PC-3 (cell line): ENCODE measurements around the gene AHDC1. TPM values are rescaled to one million over a fixed set of nuclear protein-coding genes. Genes with fewer than 3 reads are reported as not detected.

ENCODE experiments used
- ATAC-seq: fragments of 200-7000 bp; cut with Tn5 transposase; 2 replicates; pipeline ENCODE4 v1.9.1; 2020; ENCODE audit warnings: mild to moderate bottlenecking, moderate library complexity
- BruUV-seq: library from RNA; stranded (reverse); fragments of 400-500 nt; replicated peaks from 2 replicates; lab custom pipeline; 2021; lab: Mats Ljungman, UMichigan
- CTCF ChIA-PET: fragments of 300-600 bp; sonication (Branson Sonifier 250); formaldehyde crosslinking; loops from one replicate; lab custom pipeline; 2022; ENCODE audit warnings: antibody characterized with exemption; lab: Charles Lee
- POLR2A ChIA-PET: fragments of 300-600 bp; sonication (Branson Sonifier 250); formaldehyde crosslinking; loops from one replicate; lab custom pipeline; 2022; ENCODE audit warnings: antibody characterized with exemption; ENCODE audit not compliant: unreplicated experiment; lab: Charles Lee
- DNase-seq: peaks from one replicate; pipeline ENCODE4 v3.0.0-alpha.2; 2015
- H2AFZ ChIP-seq: fragments of 300-600 bp; sonication (generic); 2 replicates; pipeline ENCODE4 v1.6.0; 2016; ENCODE audit warnings: antibody characterized with exemption, low read length
- H3F3A ChIP-seq: fragments of 300-600 bp; sonication (generic); one replicate; pipeline ENCODE4 v1.6.0; 2017; ENCODE audit warnings: antibody characterized with exemption, low read length, control low read depth, mild to moderate bottlenecking; ENCODE audit not compliant: unreplicated experiment
- H3K27ac ChIP-seq: fragments of 300-600 bp; sonication (generic); 2 replicates; pipeline ENCODE4 v1.5.1; 2016; ENCODE audit warnings: mild to moderate bottlenecking, low read length
- H3K27me3 ChIP-seq: fragments of 300-600 bp; sonication (generic); 2 replicates; pipeline ENCODE4 v1.6.1; 2016; ENCODE audit warnings: low read length, mixed read lengths
- H3K36me3 ChIP-seq: fragments of 300-600 bp; sonication (generic); 2 replicates; pipeline ENCODE4 v1.6.1; 2016; ENCODE audit warnings: low read depth, mixed run types, low read length, mixed read lengths
- H3K4me1 ChIP-seq: fragments of 300-600 bp; sonication (generic); 2 replicates; pipeline ENCODE4 v1.5.1; 2016; ENCODE audit warnings: low read length; ENCODE audit not compliant: insufficient read depth
- H3K4me2 ChIP-seq: fragments of 300-600 bp; sonication (generic); 2 replicates; pipeline ENCODE4 v1.6.0; 2016; ENCODE audit warnings: low read length
- H3K4me3 ChIP-seq: fragments of 300-600 bp; sonication (generic); 2 replicates; pipeline ENCODE4 v1.5.1; 2016; ENCODE audit warnings: mild to moderate bottlenecking, low read length, mixed read lengths
- H3K79me2 ChIP-seq: fragments of 300-600 bp; sonication (generic); 2 replicates; pipeline ENCODE4 v1.6.1; 2017; ENCODE audit warnings: low read length, mixed read lengths
- H3K9ac ChIP-seq: fragments of 300-600 bp; sonication (generic); 2 replicates; pipeline ENCODE4 v1.6.0; 2016; ENCODE audit warnings: mild to moderate bottlenecking, low read length
- H3K9me2 ChIP-seq: fragments of 300-600 bp; sonication (generic); replicated peaks from 2 replicates; pipeline ENCODE4 v1.6.1; 2016; ENCODE audit warnings: mixed run types, low read length, mixed read lengths
- H3K9me3 ChIP-seq: fragments of 300-600 bp; sonication (generic); 2 replicates; pipeline ENCODE4 v1.6.1; 2016; ENCODE audit warnings: low read length, mixed read lengths
- H4K20me1 ChIP-seq: fragments of 300-600 bp; sonication (generic); 2 replicates; pipeline ENCODE4 v1.6.1; 2016; ENCODE audit warnings: low read length, mixed read lengths
- CTCF ChIP-seq: fragments of 300-600 bp; sonication (generic); conservative IDR thresholded peaks from 2 replicates; pipeline ENCODE4 v1.5.1; 2017; ENCODE audit warnings: antibody characterized with exemption, low read depth, mild to moderate bottlenecking, low read length
- EZH2 ChIP-seq: fragments of 300-600 bp; sonication (generic); IDR thresholded peaks from one replicate; pipeline ENCODE4 v1.6.1; 2017; ENCODE audit warnings: antibody characterized with exemption, mild to moderate bottlenecking, low read length; ENCODE audit not compliant: unreplicated experiment
- EZH2phosphoT487 ChIP-seq: fragments of 300-600 bp; sonication (generic); IDR thresholded peaks from 2 replicates; pipeline ENCODE4 v1.6.1; 2018; ENCODE audit warnings: mild to moderate bottlenecking, antibody characterized with exemption, low read length, borderline replicate concordance
- intact Hi-C: fragments of 100-400 bp; cut with micrococcal nuclease; formaldehyde crosslinking; loops from 2 replicates; pipeline ENCODE4 v1.9.0; 2023
- total RNA-seq: library from RNA; depleted of rRNA; stranded (reverse); fragments of >200 nt; gene quantifications from 2 replicates; pipeline ENCODE4 v1.2.3, GENCODE V29; 2014

The AHDC1 gene
- total RNA-seq, 1 experiment from 2014 or later = 15.2 TPM

GRCh38 chr1:27605796-27606707 is 2.1 kb upstream of the AHDC1 start:
- Histone ChIP-seq H3K9ac (no peak overlapping the region), H3F3A (no peaks in the 10 kb centered on the region), H2AFZ (no peak overlapping the region), H3K9me2 (no peaks in the 10 kb centered on the region), H3K9me3 (no peaks in the 10 kb centered on the region), H3K4me1 (peaks cover 20% of the 10 kb centered on the region), H3K27me3 (no peaks in the 10 kb centered on the region), H3K79me2 (peaks cover 26% of the 10 kb centered on the region), H3K27ac (0 out of 2 replicates have a peak overlapping the region, but pooled peaks have one; percentile 2), H3K4me3 (no peak overlapping the region), H3K4me2 (0 out of 2 replicates have a peak overlapping the region, but pooled peaks have one; percentile 21), H4K20me1 (peaks cover 12% of the 10 kb centered on the region), H3K36me3 (no peaks in the 10 kb centered on the region)
- DNase-seq (peak; percentile 69), ATAC-seq (peak; percentile 8; the same call in 1 of the 2 replicates)
- ChIA-PET POLR2A (interaction anchor here (0.6 kb wide), 1 partner anchor 103 kb away, joined by 19 read pairs; no protein-coding TSS in a partner anchor), CTCF (interaction anchor here (0.5 to 2.4 kb wide), 6 partner anchors 49 to 215 kb away, joined by 3 to 30 read pairs (median 6); no protein-coding TSS in a partner anchor)
- TF ChIP-seq CTCF = peak; percentile 97
- TF ChIP-seq EZH2phosphoT487 = no peak
- intact Hi-C loops = loop anchor here (1.0 to 10.0 kb wide), 3 partner anchors 189 to 301 kb away; no protein-coding TSS in a partner anchor
- no TSS peak for BruUV-seq

- Histone ChIP-seq H3K9ac (no peak overlapping the region), H3K27ac (no peak overlapping the region), H2AFZ (no peak overlapping the region), H3K4me2 (no peak overlapping the region), H3F3A (no peaks in the 10 kb centered on the region), H3K9me3 (no peaks in the 10 kb centered on the region), H3K9me2 (no peaks in the 10 kb centered on the region), H3K4me1 (peaks cover 25% of the 10 kb centered on the region), H4K20me1 (peaks cover 18% of the 10 kb centered on the region), H3K79me2 (peaks cover 33% of the 10 kb centered on the region), H3K27me3 (no peaks in the 10 kb centered on the region), H3K36me3 (no peaks in the 10 kb centered on the region), H3K4me3 (no peak overlapping the region)
- DNase-seq (no peak), ATAC-seq (no peak)
- no peak for TF ChIP-seq EZH2phosphoT487
- TF ChIP-seq CTCF = no peak
- TF ChIP-seq EZH2 = no peak
- CTCF ChIA-PET = interaction anchor here (0.5 to 2.4 kb wide), 3 partner anchors 48 to 214 kb away, joined by 3 to 30 read pairs (median 5); no protein-coding TSS in a partner anchor
- POLR2A ChIA-PET = no interaction called here
- BruUV-seq = no TSS peak
- intact Hi-C loops = loop anchor here (5.0 to 10.0 kb wide), 2 partner anchors 188 to 301 kb away; no protein-coding TSS in a partner anchor
Measured at GRCh38 chr1:27605300-27605766, 1.4 kb upstream of the AHDC1 start.
